Tibial nerve (tissue), 4 donors: ENCODE data around the gene FOXA2.

Source experiments
- CTCF ChIP-seq, 5 experiments: fragments of 200-600 bp in 3 of 5; fragments of 450-650 bp in 2 of 5; sonication (generic) in 3 of 5; IDR thresholded peaks; one replicate each; pipeline ENCODE4 v1.5.1; 2016 to 2019; ENCODE audit warnings: antibody characterized with exemption in 5 of 5, mild to moderate bottlenecking in 3 of 5, moderate library complexity in 2 of 5
- EP300 ChIP-seq, 2 donors: sonication (generic); formaldehyde crosslinking; IDR thresholded peaks; one replicate each; pipeline ENCODE4 v1.6.1; 2017; ENCODE audit warnings: antibody characterized with exemption in 2 of 2, mild to moderate bottlenecking in 1 of 2
- POLR2A ChIP-seq, 2 donors: fragments of 450-650 bp; IDR thresholded peaks; one replicate each; pipeline ENCODE4 v1.6.1; 2017; ENCODE audit warnings: antibody characterized with exemption in 2 of 2, mild to moderate bottlenecking in 2 of 2, moderate library complexity in 2 of 2

GRCh38 chr20:22604815-22605214 lies 20.4 kb upstream of the FOXA2 start:
- TF ChIP-seq POLR2A (IDR thresholded peaks at IDR 0.05) (no peak), CTCF (IDR thresholded peaks at IDR 0.05) (no peak), EP300 (IDR thresholded peaks at IDR 0.05) (no peak)
